NK-92 (cell line): ENCODE measurements around the gene SLC9A7.

Source experiments
- DNase-seq: peaks from one replicate; lab custom pipeline; 2025; ENCODE audit not compliant: unreplicated experiment; lab: John Stamatoyannopoulos, UW

Gene SLC9A7

DNA sequence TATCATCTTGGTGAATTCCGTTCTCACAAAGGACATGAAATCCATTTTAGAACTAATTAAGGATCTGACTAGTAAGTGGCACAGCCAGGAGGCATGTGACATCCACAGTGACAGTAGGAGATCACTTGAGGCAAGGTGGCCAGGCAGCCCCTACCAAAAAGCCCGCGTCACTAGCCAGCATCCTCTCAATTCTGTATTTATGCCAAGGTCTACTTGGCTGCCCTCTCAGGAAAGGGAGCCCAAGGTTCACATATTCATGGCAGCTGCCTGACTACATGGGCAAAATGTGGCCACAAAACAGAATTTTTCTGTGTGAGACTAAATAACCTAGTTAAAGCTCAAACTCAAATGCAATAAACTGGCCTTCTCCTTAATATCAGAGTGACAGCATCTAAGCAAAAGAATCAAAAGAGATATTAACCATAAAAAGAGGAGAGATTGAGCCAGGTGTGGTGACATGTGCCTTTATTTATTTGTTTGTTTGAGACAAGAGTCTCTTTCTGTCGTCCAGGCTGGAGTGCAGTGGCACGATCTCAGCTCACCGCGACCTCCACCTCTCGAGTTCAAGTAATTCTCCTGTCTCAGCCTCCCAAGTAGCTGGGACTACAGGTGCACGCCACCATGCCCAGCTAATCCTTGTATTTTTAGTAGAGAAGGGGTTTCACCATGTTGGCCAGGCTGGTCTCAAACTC is 51.5 kb downstream of the SLC9A7 start:
- no peak for DNase-seq

DNA sequence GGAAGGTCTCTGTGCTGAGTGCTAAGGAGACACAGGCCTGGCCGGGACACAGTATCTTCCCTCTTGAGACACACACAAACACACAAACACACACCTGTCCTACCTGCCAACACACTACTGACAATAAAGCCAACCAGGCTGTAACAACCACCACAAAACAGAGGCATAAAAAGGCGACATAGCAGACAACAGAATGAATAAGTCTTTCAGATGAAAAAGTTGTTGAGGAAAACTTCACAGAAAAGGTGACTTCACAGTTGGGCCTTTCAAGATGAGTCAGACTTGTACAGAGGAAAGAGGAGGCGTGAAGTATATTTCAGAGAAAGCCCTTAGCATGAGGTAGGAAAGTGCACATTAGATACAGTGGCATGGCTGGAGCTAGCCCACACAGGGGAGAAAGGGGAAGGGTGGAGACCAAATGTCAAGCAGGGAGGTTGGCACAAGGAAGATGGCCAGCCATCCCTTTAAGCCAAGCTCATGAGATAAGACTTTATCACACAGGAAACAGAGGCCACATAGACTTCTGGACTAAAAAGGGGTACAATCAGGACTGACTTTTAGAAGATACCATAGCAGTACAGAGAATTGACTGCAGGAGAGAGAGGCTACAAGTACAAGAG is 54.0 kb downstream of the SLC9A7 start:
- DNase-seq: no peak

DNA sequence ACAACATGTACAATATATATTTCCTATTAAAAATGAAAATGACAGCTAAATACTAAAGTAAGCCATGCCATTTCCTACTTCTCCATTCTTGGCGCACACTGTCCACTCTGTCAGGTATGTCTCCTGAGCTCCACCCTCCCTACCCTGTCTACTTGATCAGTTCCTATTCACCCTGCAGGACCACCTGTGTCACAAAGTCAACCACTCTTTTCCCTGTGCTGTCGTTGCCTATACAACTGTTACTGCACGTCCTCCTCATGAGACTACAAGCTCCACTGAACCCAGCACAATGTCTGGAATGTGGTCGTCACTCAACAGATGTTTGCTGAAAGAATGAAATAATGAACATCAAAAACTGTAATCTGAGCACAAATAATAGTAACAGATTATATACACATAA is 54.9 kb downstream of the SLC9A7 start:
- no peak for DNase-seq

DNA sequence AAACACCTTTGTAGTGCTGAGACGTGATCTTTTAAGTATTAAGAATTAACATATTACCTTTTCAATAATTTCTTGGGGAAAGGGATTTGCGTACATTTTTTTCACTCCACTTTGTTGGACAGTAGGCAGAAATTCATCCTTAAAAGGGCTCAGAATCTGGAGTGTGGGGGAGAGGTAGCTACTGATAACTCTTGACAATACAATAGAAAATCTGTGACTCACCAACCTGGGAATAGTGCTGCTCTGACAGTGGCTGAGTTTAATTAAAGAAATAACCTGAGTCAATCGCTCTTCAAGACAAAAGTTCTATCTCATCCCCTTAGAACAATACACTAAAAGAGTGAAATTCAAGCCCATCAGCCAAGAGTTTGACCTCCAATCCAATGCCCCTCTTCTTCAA is 60.2 kb downstream of the SLC9A7 start:
- DNase-seq: no peak

DNA sequence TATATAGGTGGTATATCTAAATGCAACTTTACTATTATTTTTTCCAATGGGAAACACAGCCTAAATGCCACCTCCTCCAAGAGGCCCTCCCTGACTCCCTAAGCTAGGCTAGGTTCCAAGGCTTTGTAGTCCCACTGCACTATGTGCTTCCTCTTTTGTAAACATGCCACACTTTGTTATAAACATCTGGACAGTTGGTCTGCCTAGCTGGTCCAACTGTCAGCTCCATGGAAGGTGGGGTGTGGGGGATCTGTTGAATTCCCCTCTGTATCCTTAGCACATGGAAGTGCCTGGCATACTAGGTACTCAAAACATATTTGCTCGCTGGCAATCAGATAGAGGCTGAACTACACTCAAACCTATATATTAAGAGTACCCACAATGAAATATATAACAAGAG is 63.4 kb downstream of the SLC9A7 start:
- no peak for DNase-seq

DNA sequence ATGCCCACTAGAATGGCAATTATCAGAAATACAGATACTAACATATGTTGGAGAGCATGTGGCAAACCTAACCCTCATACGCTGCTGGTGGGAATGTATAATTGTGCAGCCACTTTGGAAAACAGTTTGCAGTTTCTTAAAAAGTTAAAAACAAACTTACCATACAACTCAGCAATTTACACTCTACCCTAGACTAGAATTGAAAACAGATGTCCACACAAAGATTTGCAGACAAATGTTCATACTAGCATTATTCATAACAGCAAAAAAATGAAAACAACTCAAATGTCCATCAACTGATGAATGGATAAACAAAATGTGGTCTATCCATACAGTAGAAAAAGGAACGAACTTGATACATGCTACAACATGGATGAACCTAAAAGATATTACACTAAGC is 64.4 kb downstream of the SLC9A7 start:
- no peak for DNase-seq

DNA sequence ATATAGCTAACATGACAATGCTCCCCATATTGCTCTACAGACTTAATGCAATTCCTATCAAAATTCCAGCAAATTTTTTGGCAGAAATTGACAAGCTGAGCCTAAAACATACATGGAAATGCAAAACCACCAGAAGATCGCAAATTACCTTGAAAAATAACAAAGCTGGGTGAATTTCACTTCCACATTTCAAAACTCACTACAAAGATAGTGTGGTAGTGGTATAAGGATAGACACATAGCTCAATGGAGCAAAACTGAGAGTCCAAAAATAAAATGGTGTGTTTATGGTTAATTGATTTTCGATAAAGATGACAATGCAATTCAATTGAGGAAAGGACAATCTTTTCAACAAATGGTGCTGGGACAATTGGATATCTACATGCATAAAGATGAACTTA is 65.8 kb downstream of the SLC9A7 start:
- no peak for DNase-seq

DNA sequence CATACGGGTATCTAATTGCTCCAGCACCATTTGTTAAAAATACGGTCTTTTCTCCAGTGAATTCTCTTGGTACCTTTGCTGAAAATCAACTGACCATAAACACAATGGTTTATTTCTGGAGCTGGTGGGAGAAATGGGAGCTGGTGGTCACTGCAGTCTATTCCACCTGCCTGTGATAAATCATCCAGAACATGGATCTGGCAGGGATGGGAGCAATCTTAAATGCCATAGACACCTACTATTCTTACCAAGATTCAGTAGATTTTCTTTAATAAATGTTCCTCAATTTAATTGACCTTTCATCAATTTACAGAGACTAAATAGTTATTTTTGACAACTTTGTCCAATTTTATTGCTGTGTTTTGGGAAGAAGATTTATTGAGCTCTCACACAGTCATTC is 68.1 kb downstream of the SLC9A7 start:
- no peak for DNase-seq

DNA sequence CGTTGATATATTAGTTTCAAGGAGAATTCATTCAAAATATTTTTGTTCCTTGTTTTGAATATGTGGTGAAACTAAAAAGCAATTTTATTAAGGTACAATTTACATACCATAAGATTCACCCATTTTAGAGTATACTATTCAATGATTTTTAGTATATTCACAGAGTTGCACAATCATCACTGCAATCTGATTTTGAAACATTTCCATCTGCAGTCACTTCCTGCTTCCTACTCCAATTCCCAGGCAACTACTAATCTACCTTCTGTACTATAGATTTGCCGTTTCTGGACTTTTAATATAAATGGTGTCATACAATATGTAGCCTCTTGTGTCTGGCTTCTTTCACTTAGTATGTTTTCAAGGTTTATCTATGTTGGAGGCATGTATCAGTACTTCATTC is 71.3 kb downstream of the SLC9A7 start:
- DNase-seq: no peak

DNA sequence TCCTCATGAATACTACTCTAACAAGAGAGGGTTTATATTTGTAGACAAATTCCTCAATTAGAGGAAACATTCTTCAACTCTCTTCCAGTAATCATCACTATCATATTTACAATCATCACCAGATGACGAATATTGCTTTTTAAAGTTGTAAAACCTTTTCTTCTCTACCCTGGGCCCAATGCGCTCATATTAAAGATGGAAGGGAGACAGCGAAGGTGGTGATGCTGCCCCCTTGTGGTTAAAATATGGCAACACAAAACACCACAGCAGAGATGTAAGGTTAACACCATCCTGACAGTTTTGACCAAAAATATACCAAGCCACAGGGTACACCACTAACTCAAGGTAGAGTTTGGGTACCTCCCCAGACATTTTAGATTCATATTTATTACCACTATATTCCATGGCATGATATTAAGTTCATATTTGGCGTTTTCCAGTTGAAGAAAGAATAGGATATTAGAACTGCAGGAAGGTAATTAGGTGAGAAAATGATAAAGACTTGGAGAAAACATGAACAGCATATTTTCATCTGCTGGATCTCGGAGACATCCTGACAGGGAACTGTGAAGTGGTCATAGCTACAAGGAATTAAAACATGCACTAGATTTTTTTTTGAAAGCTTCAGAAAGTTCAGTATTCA is 72.8 kb downstream of the SLC9A7 start:
- DNase-seq: no peak

DNA sequence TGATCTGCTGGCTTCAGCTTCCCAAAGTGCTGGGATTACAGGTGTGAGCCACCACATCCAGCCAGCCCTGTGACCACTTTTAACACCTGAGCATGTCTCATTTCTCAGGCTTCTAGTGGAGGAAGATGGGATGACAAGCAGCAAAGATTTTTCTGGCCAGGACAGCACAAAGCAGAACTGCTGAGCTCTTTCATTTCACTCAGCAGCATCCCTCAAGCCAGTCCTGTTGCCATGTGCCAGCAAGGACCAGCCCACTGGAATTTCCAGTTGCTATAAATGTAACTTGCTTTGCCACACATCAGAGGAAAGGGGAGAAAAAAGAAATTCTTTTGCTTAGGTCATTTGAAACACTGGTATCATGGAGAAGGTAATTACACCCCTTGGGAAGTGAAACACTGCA is 75.9 kb downstream of the SLC9A7 start:
- no peak for DNase-seq

DNA sequence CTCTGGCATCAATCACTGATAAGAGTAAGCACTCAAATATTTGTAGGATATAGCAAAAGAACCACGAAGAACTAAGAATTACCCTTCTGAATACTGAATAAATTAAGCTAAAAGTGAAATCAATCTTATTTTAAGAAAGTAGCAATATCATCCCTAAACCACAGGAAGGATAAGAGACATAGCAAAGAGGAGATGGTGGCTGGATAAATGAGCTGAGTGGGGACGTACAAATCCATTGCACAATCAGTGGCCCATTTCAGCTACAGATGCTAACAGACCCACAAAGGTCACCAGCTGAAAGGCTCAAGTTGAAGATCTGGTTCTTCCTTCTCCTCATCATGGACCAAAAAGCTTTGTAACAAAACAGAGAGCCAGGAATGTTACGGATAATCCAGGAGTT is 77.1 kb downstream of the SLC9A7 start:
- no peak for DNase-seq

DNA sequence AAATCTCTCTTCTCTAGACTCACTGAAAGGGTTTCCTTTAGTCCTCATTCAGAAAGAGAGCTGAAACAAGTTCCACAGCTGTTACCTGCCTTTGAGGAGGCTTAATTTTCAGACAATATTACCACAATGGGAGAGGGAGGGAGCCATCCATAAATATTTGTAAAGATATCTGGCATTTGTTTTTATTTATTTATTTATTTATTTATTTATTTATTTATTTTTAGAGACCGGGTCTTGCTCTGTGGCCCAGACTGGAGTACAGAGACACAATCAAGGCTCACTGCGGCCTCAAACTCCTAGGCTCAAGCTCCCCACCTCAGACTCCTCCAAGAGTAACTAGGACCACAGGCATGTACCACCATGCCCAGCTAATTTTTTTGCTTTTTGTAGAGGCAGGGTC is 80.7 kb downstream of the SLC9A7 start:
- no peak for DNase-seq

DNA sequence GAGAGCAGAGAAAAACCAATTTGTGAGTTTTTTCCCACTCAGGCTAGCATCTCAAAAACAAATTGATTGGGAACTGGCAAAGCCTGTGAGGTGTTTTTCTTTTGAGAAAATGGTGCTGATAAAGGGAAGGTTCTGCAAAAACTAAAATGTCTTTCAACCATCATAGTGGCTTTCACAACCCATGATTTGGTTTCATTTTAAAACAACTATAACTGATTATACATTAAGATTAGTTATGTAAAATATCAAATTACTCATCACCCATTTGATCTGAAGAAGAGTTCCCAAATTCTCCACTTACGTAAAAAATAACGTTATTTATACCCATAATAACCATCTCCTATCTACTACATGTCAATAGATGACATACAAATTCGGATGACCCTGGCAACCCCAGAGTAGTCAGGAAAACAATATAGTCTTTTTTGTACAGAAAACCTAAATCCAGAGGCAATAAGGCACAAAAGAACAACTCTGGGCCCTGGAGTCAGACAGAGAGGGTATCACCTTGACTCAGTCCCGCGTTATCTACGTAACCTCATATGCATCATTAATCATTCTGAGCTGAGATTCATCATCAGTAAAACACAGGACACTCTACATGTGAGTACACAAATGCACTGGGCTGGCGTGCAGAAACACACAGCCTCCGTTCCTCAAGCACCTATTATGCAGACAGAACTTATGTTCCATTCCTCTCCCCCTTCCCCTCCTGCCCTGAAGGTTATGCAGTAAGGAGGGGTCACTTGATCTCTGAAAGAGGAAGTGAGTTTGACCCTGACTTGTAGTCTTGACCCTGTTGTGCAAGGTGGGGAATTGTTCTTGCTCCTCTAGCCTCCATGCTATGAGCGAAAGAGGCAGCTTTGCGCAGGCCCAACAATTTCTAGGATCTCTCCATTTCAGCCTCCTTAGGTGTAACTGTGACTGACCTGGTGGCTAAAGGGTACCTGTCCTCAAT is 82.2 kb downstream of the SLC9A7 start:
- DNase-seq: no peak

DNA sequence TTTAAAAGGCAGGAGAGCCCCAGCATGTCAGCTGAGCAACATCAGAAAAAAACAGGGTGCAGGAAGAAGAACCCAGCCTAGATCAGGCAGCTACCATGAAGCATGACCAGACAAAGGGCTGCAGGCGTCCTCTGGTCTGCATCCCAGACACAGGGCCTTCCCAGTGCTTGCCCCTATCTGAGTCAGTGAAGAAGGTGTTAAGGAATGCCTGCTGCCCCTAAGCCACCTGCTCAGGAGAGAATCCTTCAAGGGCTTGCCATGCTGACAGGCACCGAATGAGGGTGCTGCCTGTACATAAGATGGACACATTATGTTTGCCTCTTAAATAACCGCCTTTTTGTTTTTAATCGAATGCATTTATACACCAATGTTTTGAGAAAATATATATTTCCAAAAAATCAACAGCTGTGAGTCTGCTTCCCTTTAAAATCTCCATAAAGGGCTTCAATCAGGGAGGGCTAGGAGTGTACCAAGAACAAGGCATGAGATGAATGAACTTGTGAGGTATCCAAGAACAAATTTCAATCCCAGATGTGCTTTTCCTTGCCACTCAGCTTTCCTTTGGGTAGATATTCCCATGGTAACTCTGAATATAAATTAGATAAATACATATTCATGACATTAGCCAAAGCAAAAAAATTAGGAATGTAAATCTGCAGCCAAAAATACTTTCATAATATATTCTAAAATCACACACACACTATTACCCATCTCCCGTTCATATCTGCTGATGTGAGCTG is 85.1 kb downstream of the SLC9A7 start:
- DNase-seq: no peak

DNA sequence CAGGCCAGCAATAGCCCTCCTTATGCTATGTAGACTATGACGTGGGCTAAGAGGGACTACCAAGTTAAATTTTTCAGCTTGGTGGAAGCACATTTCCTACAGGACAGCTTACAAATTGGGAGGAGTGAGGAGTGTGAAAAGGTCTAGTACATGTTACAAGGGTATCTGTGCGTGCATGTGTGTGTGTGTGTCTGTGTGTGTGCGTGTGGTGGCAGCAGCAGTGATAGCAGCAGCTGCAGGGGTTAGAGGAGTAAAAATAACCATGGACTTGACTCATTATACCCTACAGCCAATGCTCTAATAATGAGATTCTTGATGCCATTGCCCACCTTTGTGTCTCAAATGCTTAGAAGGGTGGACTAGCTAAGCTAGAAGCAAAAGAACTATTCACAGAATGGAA is 88.6 kb downstream of the SLC9A7 start:
- DNase-seq: no peak

DNA sequence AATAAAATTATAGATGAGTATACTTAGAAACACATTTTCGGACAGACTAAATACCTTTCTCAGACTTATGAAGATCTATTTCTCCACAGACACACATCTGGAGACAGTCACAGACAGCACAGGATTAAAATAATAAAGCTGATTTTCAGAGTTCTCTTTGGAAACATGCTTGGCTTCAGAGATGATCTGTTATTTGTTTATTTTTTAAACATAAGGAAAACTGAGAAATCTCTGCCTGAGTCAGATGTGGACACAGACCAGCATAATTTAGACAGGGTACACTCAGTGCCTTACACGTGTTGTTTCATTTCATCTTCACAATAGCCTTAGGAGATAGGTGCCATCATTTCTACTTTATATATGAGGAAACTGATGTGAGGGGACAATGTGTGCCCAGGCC is 92.1 kb downstream of the SLC9A7 start:
- no peak for DNase-seq

DNA sequence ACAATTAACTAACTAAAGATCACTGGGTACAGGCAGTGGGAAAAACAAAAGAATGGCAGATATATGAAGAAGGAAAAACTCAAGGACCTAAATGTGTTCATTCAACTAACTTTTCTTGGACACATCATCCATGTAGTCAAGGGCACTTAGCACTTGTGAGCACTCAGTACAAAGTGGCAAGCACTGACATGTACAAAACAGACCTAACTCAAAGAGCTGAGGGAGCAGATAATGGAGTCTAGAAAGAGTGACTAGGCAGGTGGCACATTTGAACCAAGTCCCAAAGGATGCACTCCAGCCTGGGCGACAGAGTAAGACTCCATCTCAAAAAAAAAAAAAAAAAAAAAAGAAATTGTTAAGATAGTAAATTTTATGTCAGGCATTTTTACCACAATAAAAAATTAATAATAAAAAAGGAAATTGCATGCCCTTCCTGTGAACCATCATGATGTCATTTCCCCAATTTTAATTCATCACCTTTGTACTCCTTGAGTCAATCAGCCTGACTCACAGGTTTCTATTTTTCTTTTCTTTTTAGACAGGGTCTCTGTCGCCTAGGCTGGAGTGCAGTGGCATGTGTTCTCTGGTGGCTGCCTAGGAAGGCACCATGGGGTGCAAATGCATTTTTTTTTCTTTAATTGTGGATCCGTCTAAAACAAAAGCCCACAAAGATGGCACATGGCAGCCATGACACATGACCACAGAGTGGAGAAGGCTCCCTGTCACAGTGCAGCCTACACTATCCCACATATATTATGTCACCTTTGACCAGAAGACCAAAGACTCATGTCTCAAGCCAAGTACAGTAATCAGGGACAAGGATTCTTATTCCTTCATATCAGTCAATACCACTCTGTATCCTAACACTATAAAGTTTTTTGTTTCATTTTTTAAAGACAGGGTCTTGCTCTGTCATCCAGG is 93.4 kb downstream of the SLC9A7 start:
- no peak for DNase-seq

DNA sequence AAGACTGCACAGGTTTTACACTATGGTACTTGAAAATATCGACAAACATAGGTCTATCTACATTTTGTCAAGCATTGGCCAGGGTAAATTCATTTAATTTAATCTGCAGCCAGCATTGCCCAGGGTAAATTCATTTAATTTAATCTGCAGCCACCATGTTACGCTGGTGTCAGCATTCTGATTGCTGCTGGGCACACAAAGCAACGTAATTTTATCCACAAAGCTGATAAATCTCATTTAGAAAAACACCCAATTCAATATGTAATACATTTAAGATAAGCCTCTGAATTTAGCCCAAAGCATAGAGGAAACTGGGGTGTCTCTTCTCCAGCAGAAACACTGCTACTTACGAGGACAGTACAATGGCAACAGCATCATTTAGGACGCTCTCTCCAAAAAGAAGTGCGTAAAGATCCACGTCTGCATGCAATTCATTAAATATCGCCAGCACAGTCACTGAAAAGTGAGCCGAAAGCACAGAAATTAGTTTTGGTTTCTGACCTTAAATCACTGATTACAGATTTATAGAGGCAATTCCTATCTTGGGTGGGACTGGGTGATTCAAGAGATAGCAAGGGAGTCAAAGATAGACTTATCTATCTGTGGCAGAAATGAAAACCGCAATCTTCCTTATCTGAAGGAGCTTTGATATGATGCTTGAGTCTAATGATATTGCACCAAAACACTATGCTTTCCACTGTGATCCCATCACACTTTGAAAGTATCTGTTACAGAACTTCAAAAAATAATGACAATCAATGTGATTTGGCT is 96.5 kb downstream of the SLC9A7 start:
- DNase-seq: no peak
